GM04503 (cell line): ENCODE measurements around the gene COX4I2.
A peak's percentile ranks its signal among the peaks of the same experiment; 100 is the strongest.
"Not testable (repeated sequence)": the region's sequence is repeated elsewhere in the genome, so short reads cannot be mapped to it uniquely, and the experiment has no call there.

ENCODE experiments used
- DNase-seq: peaks from one replicate; pipeline ENCODE4 v3.0.0-alpha.2; 2012; ENCODE audit warnings: low read depth

Gene COX4I2

GRCh38 chr20:31654534-31654933 is 16.8 kb downstream of the COX4I2 start:
- no peak for DNase-seq

DNA sequence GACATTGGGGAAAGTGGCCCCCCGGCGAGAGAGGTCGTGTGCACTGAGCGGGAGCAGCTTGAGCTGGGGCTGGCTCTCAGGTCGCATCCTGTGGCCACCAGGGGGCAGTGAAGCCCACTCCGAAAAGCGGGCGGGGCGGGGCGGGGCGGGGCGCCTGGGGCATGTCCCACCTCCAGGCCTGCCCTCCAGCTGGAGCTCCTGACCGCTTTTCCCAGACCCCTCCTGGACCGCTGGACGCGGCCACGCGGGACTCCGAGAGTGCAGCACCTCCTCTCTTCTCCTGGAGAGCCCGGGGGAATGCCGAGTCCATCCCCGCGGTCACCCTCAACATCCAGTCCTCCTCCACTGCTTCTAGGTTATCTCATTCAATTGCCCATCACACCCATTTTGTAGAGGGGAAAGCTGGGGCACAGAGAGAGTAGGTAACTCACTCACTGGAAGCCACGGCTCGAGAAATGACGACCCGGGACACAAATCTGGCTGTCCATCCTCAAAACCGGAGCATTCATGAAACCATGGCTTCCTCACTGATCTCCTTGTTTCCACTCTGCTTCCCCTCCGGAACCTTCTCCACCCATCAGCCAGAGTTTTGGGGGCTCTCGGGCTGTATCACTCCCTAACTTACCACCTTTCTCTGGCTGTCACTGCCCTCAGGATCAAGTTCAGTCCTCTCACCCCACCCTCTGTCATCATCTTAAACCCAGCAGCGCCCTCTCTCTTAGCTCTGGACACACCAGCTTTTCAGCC is 24.1 kb downstream of the COX4I2 start:
- no peak for DNase-seq

DNA sequence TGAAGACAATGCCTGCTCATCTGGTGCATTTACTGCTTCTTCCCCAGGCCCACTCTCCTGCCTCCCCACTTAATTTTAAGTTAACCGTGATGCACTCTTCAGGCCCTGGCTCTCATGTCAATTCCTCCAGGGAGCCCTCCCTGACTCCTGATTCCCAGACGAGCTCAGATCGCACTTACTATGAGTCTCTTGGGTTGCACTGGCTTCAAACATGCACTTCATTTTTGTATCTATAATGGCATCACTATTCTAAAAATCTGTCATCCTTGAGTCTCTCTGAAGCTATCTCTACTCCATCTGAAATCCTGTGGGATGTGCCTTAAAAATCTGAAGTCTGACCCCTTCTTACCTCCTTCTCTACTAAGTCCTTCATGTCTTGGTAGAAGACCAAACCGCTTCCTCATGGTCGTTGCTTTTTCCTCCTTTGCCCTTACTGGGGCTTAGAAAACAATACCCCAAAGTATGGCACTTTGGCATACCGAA is 24.7 kb downstream of the COX4I2 start:
- DNase-seq, result no peak

DNA sequence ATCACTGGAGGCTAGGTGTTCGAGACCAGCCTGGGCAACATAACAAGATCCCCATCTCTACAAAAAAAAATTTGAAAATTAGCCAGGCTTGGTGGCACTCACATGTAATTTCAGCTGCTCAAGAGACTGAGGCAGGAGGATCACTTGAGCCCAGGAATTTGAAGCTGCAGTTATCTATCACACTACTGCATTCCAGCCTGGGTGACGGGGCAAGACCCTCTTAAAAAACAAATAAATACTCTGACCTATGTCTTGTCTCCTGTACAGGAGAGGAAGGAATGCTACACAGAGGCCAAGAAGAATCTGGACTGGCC is 25.8 kb downstream of the COX4I2 start:
- no peak for DNase-seq

DNA sequence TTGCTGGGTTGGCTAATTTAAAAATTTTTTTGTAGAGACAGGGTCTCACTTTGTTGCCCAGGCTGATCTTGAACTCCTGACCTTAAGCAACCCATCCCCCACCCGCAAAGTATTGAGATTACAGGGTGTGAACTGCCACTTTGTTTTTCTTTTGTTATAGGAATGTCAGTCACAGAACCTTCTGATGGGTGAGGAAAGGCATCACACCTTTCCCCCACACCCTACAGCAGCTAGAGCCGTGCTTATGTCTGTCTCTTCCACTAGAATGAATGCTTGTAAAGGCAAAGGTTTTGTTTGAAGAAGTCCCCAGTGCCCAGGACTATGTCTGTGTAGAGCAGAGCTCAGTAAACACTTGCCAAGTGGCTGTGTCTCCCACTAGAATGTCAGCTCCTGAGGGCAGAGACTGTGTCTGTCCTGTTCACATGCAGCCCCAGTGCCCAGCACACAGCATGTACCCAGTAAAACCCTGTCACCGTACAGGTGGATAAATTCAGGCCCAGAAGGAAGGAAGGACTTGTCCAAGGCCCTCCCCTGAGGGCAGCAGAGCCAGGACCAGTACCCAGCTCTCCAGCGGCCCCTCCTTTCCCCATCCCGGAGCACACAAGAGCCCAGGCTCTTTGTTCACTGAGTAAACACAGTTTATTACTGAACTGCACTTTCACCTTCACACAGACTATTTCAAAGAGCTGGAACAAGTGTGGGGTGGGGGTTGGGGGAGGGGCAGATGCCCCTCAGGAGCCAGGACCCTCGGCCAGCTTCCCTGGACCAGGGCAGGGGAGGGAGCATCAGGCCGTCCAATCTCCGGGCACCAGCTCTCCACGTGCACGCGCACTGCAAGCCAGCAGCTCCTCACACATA is 26.4 kb downstream of the COX4I2 start:
- DNase-seq, result no peak

DNA sequence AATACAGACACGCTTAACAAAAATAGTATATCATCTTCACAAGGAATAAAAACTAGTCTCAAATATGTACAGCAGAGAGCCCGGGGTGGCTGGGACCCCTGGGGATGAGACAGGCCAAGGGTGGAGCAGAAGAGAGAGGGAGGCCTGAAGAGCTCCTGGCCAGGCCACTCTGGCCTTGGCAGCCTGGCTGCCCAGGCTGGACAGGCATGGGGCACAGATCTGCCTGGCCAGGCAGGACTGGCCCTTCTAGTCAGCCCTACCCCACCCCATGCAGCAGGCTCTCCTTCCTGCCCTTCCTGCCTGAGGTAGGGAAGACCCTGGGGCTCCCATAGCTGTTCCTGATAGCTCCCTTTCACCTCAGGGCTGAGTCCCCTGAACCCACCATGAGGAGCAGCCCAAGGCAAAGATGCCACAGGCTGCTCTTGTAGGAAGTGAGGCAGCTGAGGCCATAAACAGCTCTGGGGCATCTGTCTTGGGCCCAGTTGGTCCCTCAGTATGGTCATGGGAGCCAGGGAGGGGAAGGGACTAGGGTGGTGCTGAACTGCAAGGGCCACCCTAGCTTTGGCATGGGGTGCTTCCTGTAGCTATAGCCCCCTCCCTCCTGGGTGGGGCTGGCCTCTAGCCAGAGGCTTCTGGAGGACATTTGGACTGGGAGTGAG is 27.1 kb downstream of the COX4I2 start:
- no peak for DNase-seq

GRCh38 chr20:31665753-31666152 is 28.0 kb downstream of the COX4I2 start:
- DNase-seq, result no peak

DNA sequence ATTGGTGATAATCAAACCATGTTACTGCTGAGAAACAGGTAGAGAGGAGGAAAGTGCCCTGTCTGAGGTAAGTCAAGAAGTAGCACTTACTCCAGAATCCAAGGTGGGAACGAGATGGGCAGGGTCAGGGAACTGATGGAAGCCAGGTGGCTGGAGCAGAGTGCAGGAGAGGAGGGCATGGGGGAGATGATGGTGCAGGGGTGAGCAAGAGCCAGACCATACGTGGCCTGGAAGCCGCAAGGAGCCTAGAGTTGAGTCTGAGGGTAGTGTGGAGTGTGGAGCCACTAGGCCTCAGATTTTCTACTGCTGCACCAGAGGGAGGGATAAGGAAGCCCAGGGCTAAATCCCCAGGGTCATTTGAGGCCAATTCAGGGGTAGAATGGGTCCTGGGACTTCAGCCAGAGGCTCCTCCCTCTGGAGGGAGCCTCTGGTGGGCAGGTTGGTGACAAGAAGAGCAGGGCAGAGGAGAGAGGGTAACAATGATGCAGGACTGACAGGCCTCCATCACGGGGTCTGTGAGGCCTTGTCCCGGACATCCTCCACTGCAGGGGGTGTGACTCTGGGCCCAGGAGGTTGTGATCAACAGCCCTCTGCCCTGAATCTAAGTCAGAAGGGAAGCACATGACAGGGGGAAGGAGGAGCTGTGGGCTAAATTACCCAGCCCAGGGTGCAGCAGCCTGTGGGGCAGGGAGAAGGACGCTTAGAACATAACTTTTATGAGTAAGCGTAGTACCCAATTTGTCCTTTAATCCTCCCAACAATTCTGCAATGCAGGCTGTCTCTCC is 28.7 kb downstream of the COX4I2 start:
- DNase-seq, result no peak

DNA sequence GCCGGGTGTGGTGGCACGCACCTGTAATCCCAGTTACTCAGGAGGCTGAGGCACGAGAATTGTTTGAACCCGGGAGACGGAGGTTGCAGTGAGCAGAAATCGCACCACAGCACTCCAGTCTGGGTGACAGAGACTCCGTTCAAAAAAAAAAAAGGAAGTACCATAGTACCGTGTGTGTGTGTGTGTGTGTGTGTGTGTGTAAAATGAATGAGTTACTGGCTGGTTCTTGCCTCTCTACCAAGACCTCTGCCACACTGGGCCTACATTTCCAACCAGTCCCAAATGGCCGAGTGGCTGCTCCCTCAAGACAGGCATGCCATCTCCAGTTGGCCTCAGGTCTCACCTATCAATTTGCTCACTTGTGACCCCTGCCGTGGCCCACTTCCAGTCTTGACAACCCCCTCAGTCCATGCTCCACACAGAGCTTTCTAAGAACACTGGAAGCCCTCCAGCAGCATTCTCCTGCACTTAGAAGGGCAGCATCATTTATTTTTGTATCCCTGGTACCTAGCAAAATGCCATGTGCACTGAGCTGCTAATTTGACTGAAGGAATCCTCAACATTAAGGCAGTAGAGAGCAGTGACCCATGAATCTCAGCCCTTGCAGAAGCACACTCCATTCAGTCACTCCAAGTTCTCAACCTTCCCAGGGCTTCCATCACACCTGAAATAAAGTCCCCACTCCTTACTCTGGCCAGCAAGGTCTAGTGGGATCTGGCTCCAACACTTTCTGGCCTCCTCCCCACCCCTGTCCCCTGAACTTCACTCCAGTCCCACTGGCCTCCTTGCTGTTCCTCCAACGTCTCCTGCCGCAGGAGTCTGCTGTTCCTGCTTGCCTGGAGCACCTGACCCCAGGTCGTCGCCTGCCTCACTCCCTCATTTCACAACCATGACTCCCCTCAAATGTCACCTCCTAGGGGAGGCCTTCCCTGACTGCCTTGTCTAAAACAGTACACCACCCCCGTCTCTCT is 29.9 kb downstream of the COX4I2 start:
- DNase-seq, result no peak

DNA sequence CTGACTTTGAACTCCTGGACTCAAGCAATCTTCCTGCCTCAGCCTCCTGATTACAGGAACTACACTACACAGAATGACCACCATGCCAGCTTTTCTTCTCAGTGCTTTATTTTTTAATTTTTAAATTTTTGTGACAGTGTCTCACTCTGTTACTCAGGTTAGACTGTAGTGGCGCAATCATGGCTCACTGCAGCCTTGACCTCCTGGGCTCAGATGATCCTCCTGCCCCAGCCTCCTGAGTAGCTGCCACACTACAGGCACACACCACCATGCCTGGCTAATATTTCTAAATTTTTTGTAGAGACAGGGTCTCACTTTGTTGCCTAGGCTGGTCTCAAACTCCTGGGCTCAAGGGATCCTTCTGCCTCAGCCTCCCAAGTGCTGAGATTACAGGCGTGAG is 31.2 kb downstream of the COX4I2 start:
- not testable (repeated sequence) for DNase-seq

DNA sequence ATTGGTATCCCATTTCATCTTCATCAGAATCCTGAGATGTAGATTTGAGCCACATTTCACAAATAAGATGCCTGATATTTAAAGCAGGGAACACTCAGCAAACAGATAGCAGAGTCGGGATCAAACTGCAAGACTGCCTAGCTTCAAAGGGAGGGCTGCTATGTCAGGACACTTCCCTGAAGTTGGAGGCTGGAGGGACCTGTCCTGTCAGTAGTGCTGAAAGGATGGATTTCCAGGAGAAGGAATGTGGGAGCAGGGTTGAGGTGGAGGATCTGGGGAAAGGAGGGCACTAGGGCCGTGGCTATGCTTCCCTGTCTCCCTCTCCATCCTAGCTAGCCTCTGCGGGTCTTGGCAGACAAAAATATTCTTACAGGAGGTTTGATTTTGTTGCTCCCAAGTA is 32.2 kb downstream of the COX4I2 start:
- DNase-seq, result no peak

GRCh38 chr20:31670371-31671228 is 32.9 kb downstream of the COX4I2 start:
- no peak for DNase-seq

DNA sequence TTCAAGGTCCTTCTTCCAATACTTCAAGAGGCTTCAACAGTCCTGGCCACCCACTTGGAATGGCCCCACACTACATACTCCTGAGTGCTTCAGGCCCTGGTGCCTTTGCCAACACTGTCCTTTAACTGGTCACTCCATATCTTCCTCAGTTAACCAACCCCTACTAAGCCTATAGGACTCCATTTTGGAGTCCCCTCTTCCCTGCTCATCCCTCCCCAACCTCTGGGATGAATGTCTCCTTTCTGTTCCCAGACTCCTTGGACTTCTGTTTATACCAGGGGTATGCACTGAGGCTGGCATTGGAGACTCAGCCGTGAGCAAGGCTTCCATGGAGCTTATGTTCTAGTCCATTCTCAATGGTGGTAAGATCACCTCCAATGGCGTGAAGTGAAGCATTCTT is 33.6 kb downstream of the COX4I2 start:
- DNase-seq, result no peak

GRCh38 chr20:31673435-31673834 is 35.7 kb downstream of the COX4I2 start:
- DNase-seq, result no peak

DNA sequence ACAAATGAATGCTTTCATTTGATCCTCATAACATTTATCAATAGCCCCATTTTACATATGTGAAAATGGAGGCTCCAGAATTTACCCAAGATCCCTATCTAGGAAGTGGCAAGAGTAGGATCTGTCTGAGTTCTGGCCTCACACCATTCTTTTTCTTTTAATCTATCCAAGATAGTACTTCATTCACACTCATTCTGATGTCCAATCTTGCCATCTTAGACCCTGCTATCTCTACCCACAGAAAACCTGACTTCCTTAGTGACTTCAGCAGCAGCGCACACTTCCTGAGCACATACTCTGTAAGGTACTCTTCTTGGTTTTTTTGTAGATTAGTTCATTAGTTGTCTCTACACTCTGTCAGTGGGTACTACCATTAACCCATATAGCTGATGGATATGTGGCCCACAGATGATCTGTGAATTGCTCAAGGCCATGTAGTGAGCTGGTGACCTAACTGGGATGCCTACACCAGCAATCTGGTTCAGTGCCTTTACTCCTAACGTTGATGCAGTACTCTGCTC is 36.3 kb downstream of the COX4I2 start:
- no peak for DNase-seq

DNA sequence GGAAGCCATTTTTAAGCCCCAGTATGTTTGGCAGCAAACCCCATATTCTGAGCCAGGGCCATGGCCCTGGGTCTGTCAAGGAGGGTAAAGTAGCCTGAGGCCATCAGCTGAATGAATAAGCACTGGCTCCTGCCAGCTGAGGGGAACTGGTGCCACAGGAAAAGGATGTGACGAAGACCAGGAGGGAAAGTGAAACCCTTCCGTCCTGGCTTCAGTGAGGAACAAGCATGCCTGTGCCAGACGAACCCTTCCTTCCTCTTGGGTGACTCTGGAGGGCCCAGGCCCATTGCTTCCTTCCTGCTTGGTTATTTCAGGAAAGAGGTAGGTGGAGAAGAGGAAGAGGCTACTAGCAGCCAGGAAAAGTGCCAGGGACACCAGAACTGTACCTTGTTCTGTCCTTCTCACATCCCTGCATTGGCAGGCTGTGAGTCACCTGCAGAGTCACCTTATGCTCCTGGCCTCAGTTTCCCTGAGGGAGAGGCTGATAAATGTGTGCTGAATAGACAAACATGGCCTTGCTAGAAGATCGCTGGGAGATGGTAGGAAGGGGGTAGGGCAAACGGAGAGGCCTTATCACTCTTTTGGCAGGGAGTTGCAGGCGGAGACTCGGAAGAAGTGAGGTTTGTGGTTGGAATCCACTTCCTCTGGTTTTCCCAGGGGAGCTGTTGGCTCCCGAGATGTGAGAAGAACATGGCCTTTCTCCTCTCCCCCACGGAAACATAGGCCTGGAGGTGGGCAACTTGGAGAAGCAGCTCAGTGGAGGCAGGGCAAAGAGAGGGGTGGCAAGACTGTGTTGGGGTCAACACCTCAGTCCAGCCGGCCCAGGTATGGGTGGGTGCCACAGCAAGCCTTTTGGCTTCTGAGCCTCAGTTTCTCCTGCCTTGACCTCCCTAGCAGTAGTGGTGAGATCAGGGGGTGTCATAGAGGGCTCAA is 37.4 kb downstream of the COX4I2 start:
- peak; percentile 57 for DNase-seq

DNA sequence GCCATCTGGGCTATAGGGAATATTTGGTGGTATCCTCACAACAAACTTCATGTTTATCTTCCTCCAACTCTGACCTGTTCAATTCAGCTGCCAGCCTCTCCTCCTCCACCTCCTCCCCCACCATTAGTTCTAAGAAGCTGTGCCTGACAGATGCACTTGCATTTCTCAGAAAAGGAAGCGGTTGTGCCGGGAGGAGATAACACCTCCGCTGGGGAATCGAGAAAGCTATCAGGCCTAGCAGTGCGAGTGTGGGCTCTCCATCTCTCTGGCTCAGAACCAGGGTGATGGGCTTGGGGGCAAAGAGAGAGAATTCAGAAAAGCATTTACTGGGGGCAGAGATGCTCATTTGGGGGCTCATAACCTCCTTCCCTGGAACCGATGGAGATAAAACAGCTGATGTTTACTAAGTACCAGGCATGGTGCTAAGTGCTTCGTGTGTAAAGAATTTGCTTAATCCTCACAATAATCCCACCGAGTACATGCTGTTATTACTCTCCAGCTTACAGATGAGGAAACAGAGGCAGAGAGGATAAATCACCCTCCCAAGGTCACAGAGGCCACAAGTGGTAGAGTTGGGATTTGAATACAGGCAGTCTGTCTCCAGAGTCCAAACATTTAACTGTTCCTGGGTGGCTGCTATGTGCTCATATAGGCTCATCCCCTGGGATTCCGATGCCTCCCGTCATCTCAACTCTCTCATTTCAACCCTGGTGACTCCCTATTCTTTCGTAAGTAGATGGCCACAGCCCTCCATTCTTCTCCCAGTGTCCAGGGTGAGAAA is 38.3 kb downstream of the COX4I2 start:
- no peak for DNase-seq

GRCh38 chr20:31676609-31676989 is 38.9 kb downstream of the COX4I2 start:
- no peak for DNase-seq
